Progenitor cell of endocrine pancreas (in vitro differentiated cells): ENCODE measurements around the gene YPEL2. TPM values are rescaled to one million over a fixed set of nuclear protein-coding genes. Genes with fewer than 3 reads are reported as not detected.
A peak's percentile ranks its signal among the peaks of the same experiment; 100 is the strongest.

Experiments
- DNase-seq: peaks from one replicate; pipeline ENCODE4 v3.0.0; 2021; ENCODE audit warnings: low spot score; ENCODE audit not compliant: unreplicated experiment
- H3K27ac Mint-ChIP-seq: 2 replicates; pipeline ENCODE4 v1.8.0; 2021; ENCODE audit warnings: mild to moderate bottlenecking, moderate library complexity, mixed read lengths
- H3K27me3 Mint-ChIP-seq: 2 replicates; pipeline ENCODE4 v1.8.0; 2021; ENCODE audit warnings: mixed read lengths
- H3K36me3 Mint-ChIP-seq: 2 replicates; pipeline ENCODE4 v1.8.0; 2022; ENCODE audit warnings: mixed read lengths; ENCODE audit not compliant: insufficient read depth
- H3K4me1 Mint-ChIP-seq: 2 replicates; pipeline ENCODE4 v1.8.0; 2021; ENCODE audit warnings: low read depth, mixed read lengths
- H3K4me3 Mint-ChIP-seq: 2 replicates; pipeline ENCODE4 v1.8.0; 2021; ENCODE audit warnings: low read depth, mild to moderate bottlenecking, moderate library complexity, mixed read lengths
- H3K9me3 Mint-ChIP-seq: 2 replicates; pipeline ENCODE4 v1.8.0; 2021; ENCODE audit warnings: low read depth, mixed read lengths
- CTCF ChIP-seq: fragments of 200-600 bp; sonication (generic); IDR thresholded peaks from one replicate; pipeline ENCODE4 v1.5.0; 2021; ENCODE audit warnings: antibody characterized with exemption, mild to moderate bottlenecking; ENCODE audit not compliant: unreplicated experiment
- total RNA-seq: library from RNA; stranded (reverse); gene quantifications from 2 replicates; pipeline ENCODE4 v1.2.1, GENCODE V29; 2021

YPEL2 gene
- total RNA-seq, 1 donor from 2014 or later: 39.9 TPM

GRCh38 chr17:59416184-59416583, 84.7 kb downstream of the YPEL2 start:
- Mint-ChIP-seq H3K9me3 (no peaks in the 10 kb centered on the region), H3K36me3 (peaks cover under 1% of the 10 kb centered on the region), H3K27me3 (no peaks in the 10 kb centered on the region), H3K27ac (peak overlapping the region; percentile 29), H3K4me3 (no peak overlapping the region), H3K4me1 (peaks cover 9% of the 10 kb centered on the region)
- TF ChIP-seq CTCF: no peak
- DNase-seq: no peak

GRCh38 chr17:59417452-59417851, 86.0 kb downstream of the YPEL2 start:
- no peak for TF ChIP-seq CTCF
- no peaks in the 10 kb centered on the region for H3K36me3 Mint-ChIP-seq
- H3K27ac Mint-ChIP-seq: no peak overlapping the region
- peaks cover 9% of the 10 kb centered on the region for H3K4me1 Mint-ChIP-seq
- no peak for DNase-seq
- no peak overlapping the region for H3K4me3 Mint-ChIP-seq
- no peaks in the 10 kb centered on the region for H3K9me3 Mint-ChIP-seq
- H3K27me3 Mint-ChIP-seq: no peaks in the 10 kb centered on the region

GRCh38 chr17:59418732-59419166, 87.3 kb downstream of the YPEL2 start:
- TF ChIP-seq CTCF: no peak
- DNase-seq: no peak
- H3K36me3 Mint-ChIP-seq: no peaks in the 10 kb centered on the region
- H3K9me3 Mint-ChIP-seq: no peaks in the 10 kb centered on the region
- H3K27me3 Mint-ChIP-seq: no peaks in the 10 kb centered on the region
- no peak overlapping the region for H3K27ac Mint-ChIP-seq
- H3K4me3 Mint-ChIP-seq: no peak overlapping the region
- H3K4me1 Mint-ChIP-seq: peaks cover 11% of the 10 kb centered on the region

- peaks cover 21% of the 10 kb centered on the region for H3K4me1 Mint-ChIP-seq
- no peaks in the 10 kb centered on the region for H3K27me3 Mint-ChIP-seq
- no peak for TF ChIP-seq CTCF
- no peaks in the 10 kb centered on the region for H3K9me3 Mint-ChIP-seq
- H3K36me3 Mint-ChIP-seq: no peaks in the 10 kb centered on the region
- no peak overlapping the region for H3K27ac Mint-ChIP-seq
- DNase-seq: no peak
- H3K4me3 Mint-ChIP-seq: no peak overlapping the region
Observed at GRCh38 chr17:59420901-59421300, 89.4 kb downstream of the YPEL2 start.

GRCh38 chr17:59421722-59422121, 90.3 kb downstream of the YPEL2 start:
- Mint-ChIP-seq H3K4me3 (no peak overlapping the region), H3K9me3 (no peaks in the 10 kb centered on the region), H3K36me3 (no peaks in the 10 kb centered on the region), H3K27me3 (no peaks in the 10 kb centered on the region), H3K27ac (no peak overlapping the region), H3K4me1 (peaks cover 26% of the 10 kb centered on the region)
- TF ChIP-seq CTCF: no peak
- DNase-seq: no peak
